HepG2 (cell line): ENCODE data around the gene SLC4A8. TPM values are rescaled to one million over a fixed set of nuclear protein-coding genes. Genes with fewer than 3 reads are reported as not detected.

ENCODE experiments used
- ATAC-seq: fragments of 200-7000 bp; cut with Tn5 transposase; 3 replicates; pipeline ENCODE4 v1.9.1; 2020; ENCODE audit warnings: mild to moderate bottlenecking, moderate library complexity
- BruUV-seq: library from RNA; stranded (reverse); fragments of 400-500 nt; replicated peaks from 2 replicates; lab custom pipeline; 2021; lab: Mats Ljungman, UMichigan
- CTCF ChIA-PET: fragments of 300-600 bp; formaldehyde crosslinking; extraction: SDS; loops from one replicate; lab custom pipeline; 2021; ENCODE audit warnings: low total read pairs, inconsistent platforms, low intra/inter-chr PET ratio; lab: Yijun Ruan, JAX
- POLR2A ChIA-PET: fragments of 350-600 bp; sonication (Branson Sonifier 250); formaldehyde crosslinking; loops from one replicate; lab custom pipeline; 2020; ENCODE audit warnings: antibody characterized with exemption, inconsistent platforms; lab: Yijun Ruan, JAX
- DNase-seq: peaks from one replicate; pipeline ENCODE4 v3.0.0-alpha.2; 2015; ENCODE audit warnings: low spot score
- FAIRE-seq: peaks from 3 replicates; lab custom pipeline; 2011; peaks lifted over from hg19 to GRCh38; lab: Jason Lieb, UNC
- H2AFZ ChIP-seq: one replicate; pipeline ENCODE4 v1.6.1; 2011; ENCODE audit warnings: low read length, inconsistent platforms
- H3K27ac ChIP-seq: fragments of 300-600 bp; 3 replicates; pipeline ENCODE4 v1.8.0; 2011; ENCODE audit warnings: mixed run types, mild to moderate bottlenecking, mixed read lengths, low read length, inconsistent platforms; ENCODE audit not compliant: insufficient read depth; ENCODE audit errors: extremely low read length
- H3K27me3 ChIP-seq, 2 experiments: fragments of 200-600 bp in 1 of 2; 2 replicates in 1 of 2; 3 replicates in 1 of 2; pipeline versions ENCODE4 v1.6.0 to v1.8.0; 2011; ENCODE audit warnings: low read length in 2 of 2, mild to moderate bottlenecking in 2 of 2, moderate library complexity in 2 of 2, inconsistent platforms in 1 of 2; ENCODE audit not compliant: insufficient read depth in 2 of 2, control insufficient read depth in 1 of 2
- H3K36me3 ChIP-seq, 2 experiments: fragments of 200-600 bp in 1 of 2; replicated peaks in 1 of 2; 2 replicates in 1 of 2; 3 replicates in 1 of 2; pipeline versions ENCODE4 v1.5.1 to v1.8.0; 2011; ENCODE audit warnings: low read length in 2 of 2, inconsistent platforms in 1 of 2; ENCODE audit not compliant: insufficient read depth in 2 of 2, control insufficient read depth in 1 of 2
- H3K4me1 ChIP-seq: 2 replicates; pipeline ENCODE4 v1.5.1; 2012; ENCODE audit warnings: low read length, inconsistent platforms; ENCODE audit not compliant: insufficient read depth
- H3K4me2 ChIP-seq: 2 replicates; pipeline ENCODE4 v1.6.0; 2011; ENCODE audit warnings: low read depth, low read length, inconsistent platforms
- H3K4me3 ChIP-seq, 3 experiments: fragments of 200-600 bp in 1 of 3; sonication (generic), shearing (Covaris generic) in 1 of 3; replicated peaks in 1 of 3; 2 replicates each; pipeline ENCODE4 v1.5.1; 2011 to 2016; ENCODE audit warnings: low read length in 3 of 3, inconsistent platforms in 2 of 3, low read depth in 2 of 3, mild to moderate bottlenecking in 2 of 3, control low read depth in 1 of 3, mixed read lengths in 1 of 3; ENCODE audit not compliant: insufficient read depth in 1 of 3
- H3K79me2 ChIP-seq: one replicate; pipeline ENCODE4 v1.6.1; 2011; ENCODE audit warnings: low read length, inconsistent platforms; ENCODE audit not compliant: insufficient read depth
- H3K9ac ChIP-seq: 2 replicates; pipeline ENCODE4 v1.6.0; 2011; ENCODE audit warnings: mild to moderate bottlenecking, low read depth, low read length, inconsistent platforms; ENCODE audit not compliant: insufficient read depth
- H3K9me3 ChIP-seq: 2 replicates; pipeline ENCODE4 v1.5.1; 2012; ENCODE audit warnings: mild to moderate bottlenecking, low read length
- H4K20me1 ChIP-seq: 2 replicates; pipeline ENCODE4 v1.6.0; 2011; ENCODE audit warnings: inconsistent platforms, mild to moderate bottlenecking, low read length, moderate library complexity; ENCODE audit not compliant: insufficient read depth
- ATRX ChIP-seq: sonication (generic); formaldehyde crosslinking; IDR thresholded peaks from 2 replicates; pipeline ENCODE4 v1.4.0; 2020; ENCODE audit warnings: missing genetic modification reagents, borderline replicate concordance
- FOXO4 ChIP-seq: sonication (generic); formaldehyde crosslinking; conservative IDR thresholded peaks from 2 replicates; pipeline ENCODE4 v1.8.1; 2023; ENCODE audit warnings: missing genetic modification reagents
- GZF1 ChIP-seq: sonication (generic); formaldehyde crosslinking; IDR thresholded peaks from 2 replicates; pipeline ENCODE4 v1.5.1; 2020; ENCODE audit warnings: mild to moderate bottlenecking, missing genetic modification reagents
- MED8 ChIP-seq: sonication (generic); formaldehyde crosslinking; IDR thresholded peaks from 2 replicates; pipeline ENCODE4 v1.8.1; 2023; ENCODE audit warnings: mild to moderate bottlenecking, missing genetic modification reagents; ENCODE audit not compliant: insufficient replicate concordance
- NFRKB ChIP-seq: fragments of 450-650 bp; IDR thresholded peaks from 2 replicates; pipeline ENCODE4 v1.6.1; 2017
- NR1H2 ChIP-seq: sonication (generic); formaldehyde crosslinking; IDR thresholded peaks from 2 replicates; pipeline ENCODE4 v1.8.1; 2022; ENCODE audit warnings: low read depth, missing genetic modification reagents, borderline replicate concordance
- REPIN1 ChIP-seq: sonication (generic); formaldehyde crosslinking; IDR thresholded peaks from 2 replicates; pipeline ENCODE4 v1.8.0; 2022; ENCODE audit warnings: missing genetic modification reagents, low read depth, mild to moderate bottlenecking, borderline replicate concordance
- ZNF451 ChIP-seq: sonication (generic); formaldehyde crosslinking; IDR thresholded peaks from 2 replicates; pipeline ENCODE4 v1.5.0; 2020; ENCODE audit warnings: mild to moderate bottlenecking, missing genetic modification reagents
- ZNF557 ChIP-seq: sonication (generic); formaldehyde crosslinking; IDR thresholded peaks from 2 replicates; pipeline ENCODE4 v1.4.0; 2020; ENCODE audit warnings: missing genetic modification reagents
- ZNF558 ChIP-seq: sonication (generic); formaldehyde crosslinking; IDR thresholded peaks from 2 replicates; pipeline ENCODE4 v1.9.0; 2022; ENCODE audit warnings: mild to moderate bottlenecking, missing genetic modification reagents, borderline replicate concordance
- ZNF670 ChIP-seq: sonication (generic); formaldehyde crosslinking; IDR thresholded peaks from 2 replicates; pipeline ENCODE4 v1.8.0; 2022; ENCODE audit warnings: mild to moderate bottlenecking, missing genetic modification reagents, borderline replicate concordance
- WGBS: methylation state at CpG from one replicate; pipeline ENCODE4 v1.1.6; 2017; ENCODE audit warnings: low lambda C conversion rate; 5-methylcytosine and 5-hydroxymethylcytosine counted together
- in situ Hi-C: cut with HindIII; loops from 2 replicates; pipeline ENCODE4 v1.10.0; 2017; ENCODE audit warnings: low pct_unique_long_range_greater_than_20kb; ENCODE audit not compliant: extremely low pct_ligation_motif_present
- intact Hi-C: fragments of 100-400 bp; cut with micrococcal nuclease; formaldehyde crosslinking; loops from one replicate; pipeline ENCODE4 v1.10.0; 2022; ENCODE audit not compliant: unreplicated experiment
- polyA plus RNA-seq, 8 experiments: library from polyadenylated mRNA; depleted of rRNA in 3 of 8; stranded (reverse) in 7 of 8; unstranded in 1 of 8; fragments of >200 nt; fragmentation: Illumina TruSeq in 4 of 8; extraction: Trizol in 4 of 8; gene quantifications; 2 replicates each; pipeline versions ENCODE4 v1.2.1 to v1.2.3, GENCODE V29; 2011 to 2016; ENCODE audit warnings: low read depth in 4 of 8, missing spikeins in 1 of 8, mixed read lengths in 1 of 8; ENCODE audit not compliant: insufficient read depth in 1 of 8
- total RNA-seq, 5 experiments: library from RNA; depleted of rRNA; stranded (reverse); fragments of >200 nt; fragmentation: Illumina TruSeq; extraction: Trizol; gene quantifications; 2 replicates each; pipeline ENCODE4 v1.2.3, GENCODE V29; 2016; ENCODE audit warnings: low read depth in 1 of 5
- TF ChIP-seq, protein P1 (sequence below): sonication (generic); formaldehyde crosslinking; IDR thresholded peaks from 2 replicates; pipeline ENCODE4 v1.8.1; 2023; ENCODE audit warnings: missing genetic modification reagents, mild to moderate bottlenecking, borderline replicate concordance
- TF ChIP-seq, protein P2 (sequence below): sonication (generic); formaldehyde crosslinking; IDR thresholded peaks from 2 replicates; pipeline ENCODE4 v1.4.0; 2020; ENCODE audit warnings: mild to moderate bottlenecking, missing genetic modification reagents

Gene SLC4A8
- total and polyA plus RNA-seq, 2 of the 13 experiments (the other 11 are each of a cell fraction or from before 2014, with no cell fraction given): under 0.01 to 0.07 TPM

- no peaks in the 10 kb centered on the region for H3K79me2 ChIP-seq
- DNase-seq: no peak
- TF ChIP-seq, protein P1, sequence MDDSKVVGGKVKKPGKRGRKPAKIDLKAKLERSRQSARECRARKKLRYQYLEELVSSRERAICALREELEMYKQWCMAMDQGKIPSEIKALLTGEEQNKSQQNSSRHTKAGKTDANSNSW (CRISPR knock-in tag): no peak
- TF ChIP-seq, protein P2, sequence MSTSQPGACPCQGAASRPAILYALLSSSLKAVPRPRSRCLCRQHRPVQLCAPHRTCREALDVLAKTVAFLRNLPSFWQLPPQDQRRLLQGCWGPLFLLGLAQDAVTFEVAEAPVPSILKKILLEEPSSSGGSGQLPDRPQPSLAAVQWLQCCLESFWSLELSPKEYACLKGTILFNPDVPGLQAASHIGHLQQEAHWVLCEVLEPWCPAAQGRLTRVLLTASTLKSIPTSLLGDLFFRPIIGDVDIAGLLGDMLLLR: no peak
- no peak for TF ChIP-seq ZNF557
- no peak for TF ChIP-seq GZF1
- TF ChIP-seq NR1H2 (CRISPR knock-in tag): no peak
- no peak for TF ChIP-seq MED8
- TF ChIP-seq ZNF670 (CRISPR knock-in tag): no peak
- TF ChIP-seq, all 625 proteins: peak for 0
- Histone ChIP-seq H3K4me1 (no peaks in the 10 kb centered on the region), H3K9ac (no peak overlapping the region), H3K4me3 (no peak overlapping the region), H3K4me2 (no peak overlapping the region), H3K36me3 (no peaks in the 10 kb centered on the region), H3K27me3 (no peaks in the 10 kb centered on the region), H3K9me3 (no peaks in the 10 kb centered on the region), H2AFZ (no peak overlapping the region), H3K27ac (no peak overlapping the region), H4K20me1 (no peaks in the 10 kb centered on the region)
- ChIA-PET POLR2A (no interaction called here), CTCF (no interaction called here)
- in situ Hi-C loops (no loop called here), intact Hi-C loops (no loop called here)
- FAIRE-seq (no peak), ATAC-seq (no peak)
- BruUV-seq: no TSS peak
Observed at GRCh38 chr12:51413149-51413548, 11.5 kb upstream of the SLC4A8 start.

GRCh38 chr12:51413791-51414190 lies 10.8 kb upstream of the SLC4A8 start:
- no peak overlapping the region for H3K4me2 ChIP-seq
- no peaks in the 10 kb centered on the region for H4K20me1 ChIP-seq
- no peak overlapping the region for H3K27ac ChIP-seq
- H3K36me3 ChIP-seq: no peaks in the 10 kb centered on the region
- in situ Hi-C loops (no loop called here), intact Hi-C loops (no loop called here)
- no peaks in the 10 kb centered on the region for H3K79me2 ChIP-seq
- DNase-seq: no peak
- no peak for ATAC-seq
- POLR2A ChIA-PET: no interaction called here
- FAIRE-seq: no peak
- no peaks in the 10 kb centered on the region for H3K27me3 ChIP-seq
- H3K4me1 ChIP-seq: no peaks in the 10 kb centered on the region
- no peak overlapping the region for H2AFZ ChIP-seq
- no peak overlapping the region for H3K4me3 ChIP-seq
- WGBS: 6% methylated on average over 3 of the region's 3 CpGs
- no peak overlapping the region for H3K9ac ChIP-seq
- no TSS peak for BruUV-seq
- CTCF ChIA-PET: no interaction called here
- H3K9me3 ChIP-seq: no peaks in the 10 kb centered on the region
- TF ChIP-seq NFRKB (no peak), ZNF451 (CRISPR knock-in tag) (no peak), REPIN1 (CRISPR knock-in tag) (no peak), ZNF558 (CRISPR knock-in tag) (no peak), ATRX (CRISPR knock-in tag) (no peak), FOXO4 (no peak)
